Activated CD4-positive, CD25-positive, alpha-beta regulatory T cell treated with anti-CD3 and anti-CD28 coated beads, Interleukin-2, amount 50 U/mL, for 24 hours (primary cell): ENCODE measurements around the gene GFRA1.
"Not testable (repeated sequence)": the region's sequence is repeated elsewhere in the genome, so short reads cannot be mapped to it uniquely, and the experiment has no call there.

Experiments
- ATAC-seq, 2 donors: fragments of 150-1000 bp; cut with Tn5 transposase; one replicate each; pipeline ENCODE4 v1.10.0; 2021; ENCODE audit warnings: mild to moderate bottlenecking in 1 of 2, moderate library complexity in 1 of 2

GFRA1 gene

GRCh38 chr10:116195039-116195438 is 78.0 kb downstream of the GFRA1 start:
- ATAC-seq, result no peak

DNA sequence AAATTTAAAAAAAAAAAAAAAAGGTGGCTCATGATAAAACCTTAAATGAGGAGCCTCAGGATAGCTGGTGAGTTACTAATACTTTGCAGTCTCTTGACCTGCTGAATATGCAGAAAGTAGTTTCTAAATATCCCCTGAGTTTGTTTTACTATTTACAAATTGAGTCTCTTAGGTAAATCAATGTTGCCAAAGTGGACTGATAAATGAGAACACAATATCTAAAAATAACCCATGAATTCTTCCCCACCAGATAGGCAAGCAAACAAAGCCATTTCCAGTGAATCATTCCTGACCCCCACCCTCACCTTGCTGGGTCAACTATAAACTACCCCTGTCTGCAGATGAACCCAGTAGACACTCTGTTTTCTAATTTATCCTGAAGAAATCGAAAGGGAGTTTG is 78.9 kb downstream of the GFRA1 start:
- no peak for ATAC-seq

DNA sequence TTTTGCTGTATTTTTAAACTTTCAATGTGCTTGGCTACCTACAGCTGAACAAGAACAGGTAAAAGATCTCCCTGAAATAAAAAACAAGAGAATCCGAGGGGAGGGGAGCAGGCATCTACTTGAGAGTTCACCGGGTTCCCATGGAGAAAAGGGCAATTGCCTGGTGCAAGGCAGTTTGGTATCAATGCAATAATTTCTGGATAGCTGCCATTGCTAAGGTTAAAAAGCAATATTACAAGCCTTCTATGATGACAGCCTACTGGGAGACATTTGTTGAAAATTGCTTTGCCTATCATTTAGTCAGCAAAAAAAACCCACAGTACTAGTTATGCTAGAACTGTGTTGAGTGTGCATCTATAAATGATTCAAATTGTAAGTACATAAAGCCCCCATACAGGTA is 82.1 kb downstream of the GFRA1 start:
- no peak for ATAC-seq

DNA sequence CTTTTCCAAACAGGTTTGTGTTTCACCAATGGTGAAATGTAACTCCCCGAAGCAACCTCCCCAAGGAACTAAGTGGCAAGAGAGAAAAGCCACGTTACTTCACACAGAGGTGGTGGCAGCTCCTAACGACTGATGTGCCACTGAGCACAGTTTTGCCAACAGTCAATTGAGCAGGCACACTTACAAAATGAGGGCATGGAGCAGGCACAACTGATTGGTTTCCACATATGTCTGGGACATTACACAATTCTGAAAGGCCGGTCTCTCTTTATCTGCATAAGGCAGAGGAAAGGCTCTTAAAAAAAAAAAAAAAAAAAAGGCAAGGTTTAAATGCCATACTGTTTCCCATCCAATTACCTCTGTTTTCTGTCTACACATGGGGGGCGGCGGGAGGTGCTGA is 86.7 kb downstream of the GFRA1 start:
- ATAC-seq, result no peak

DNA sequence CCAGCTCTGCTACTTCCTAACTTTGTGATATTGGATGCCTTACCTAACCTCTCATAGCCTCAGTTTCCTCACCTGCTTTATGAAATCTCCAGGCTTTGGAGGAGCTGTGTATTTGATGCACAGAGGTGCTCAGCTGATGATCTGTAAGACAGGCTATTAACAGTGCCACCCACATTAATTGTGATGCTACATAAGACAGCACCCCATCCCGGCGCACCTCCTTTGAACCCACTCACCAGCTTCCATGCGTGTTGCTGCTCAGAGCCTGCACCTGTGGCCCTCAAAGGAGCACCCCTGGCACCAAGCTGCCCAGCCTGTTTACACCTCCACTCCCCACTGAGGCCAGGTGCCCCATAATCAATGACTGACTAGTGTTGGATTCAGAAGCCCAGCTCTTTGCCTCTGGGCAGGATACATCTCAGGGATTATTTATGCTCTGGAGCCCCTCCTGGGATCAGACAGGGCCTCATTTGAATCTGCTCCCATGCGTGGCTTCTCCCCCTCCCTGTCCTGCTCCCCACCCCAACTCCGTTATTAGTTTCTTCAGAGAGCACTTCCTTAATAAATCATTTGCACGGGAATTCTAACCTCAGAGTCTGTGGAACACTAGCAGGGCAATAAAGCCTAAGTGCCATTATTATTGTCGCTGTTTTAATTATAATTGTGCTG is 87.7 kb downstream of the GFRA1 start:
- no peak for ATAC-seq

GRCh38 chr10:116184512-116184794 is 88.6 kb downstream of the GFRA1 start:
- no peak for ATAC-seq

- no peak for ATAC-seq
These were observed 89.1 kb downstream of the GFRA1 start for GRCh38 chr10:116183733-116184511.

DNA sequence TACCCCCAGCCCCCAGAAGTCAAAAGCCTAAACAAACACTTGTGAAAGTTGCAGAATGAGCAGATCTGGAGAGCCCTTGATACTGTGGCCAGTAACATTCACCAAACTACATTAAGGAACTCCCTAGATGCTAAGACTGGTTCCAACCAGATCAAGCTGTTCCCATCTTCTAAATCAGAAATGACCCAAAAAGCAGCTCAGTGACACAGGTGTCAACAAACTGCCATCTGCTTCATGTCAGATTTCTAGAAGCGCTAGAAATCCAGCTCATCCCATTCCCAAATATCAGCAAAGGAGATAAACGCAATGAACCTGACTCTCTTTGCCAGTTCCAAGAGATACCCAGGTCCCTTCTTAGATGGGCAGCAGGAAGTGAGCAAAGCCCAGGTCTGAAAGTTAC is 90.6 kb downstream of the GFRA1 start:
- ATAC-seq, result no peak

GRCh38 chr10:116178086-116178605 is 94.9 kb downstream of the GFRA1 start:
- no peak for ATAC-seq

- no peak for ATAC-seq
These were observed 97.8 kb downstream of the GFRA1 start for GRCh38 chr10:116175231-116175630.

DNA sequence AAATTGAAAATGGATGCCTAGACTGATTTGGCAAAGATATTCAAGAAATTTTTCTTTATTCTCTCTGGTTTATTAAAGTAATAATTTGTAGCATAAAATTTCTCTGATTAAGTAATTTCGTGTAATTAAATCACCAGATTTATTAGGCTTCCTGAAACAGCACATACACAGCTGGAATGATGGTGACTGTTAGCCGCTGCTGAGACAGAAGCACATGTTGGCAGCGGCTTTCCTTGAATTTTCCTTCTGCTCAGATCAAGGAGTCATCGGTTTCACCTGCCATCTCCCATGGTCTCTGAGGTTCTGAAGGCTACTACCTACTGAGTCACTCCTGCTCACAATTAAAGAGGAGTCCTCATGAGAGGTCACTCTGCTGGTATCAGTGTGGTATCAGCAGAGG is 101.5 kb downstream of the GFRA1 start:
- no peak for ATAC-seq

GRCh38 chr10:116170815-116171250 is 102.2 kb downstream of the GFRA1 start:
- no peak for ATAC-seq

- ATAC-seq, result no peak
These were observed 103.1 kb downstream of the GFRA1 start for GRCh38 chr10:116169782-116170445.

DNA sequence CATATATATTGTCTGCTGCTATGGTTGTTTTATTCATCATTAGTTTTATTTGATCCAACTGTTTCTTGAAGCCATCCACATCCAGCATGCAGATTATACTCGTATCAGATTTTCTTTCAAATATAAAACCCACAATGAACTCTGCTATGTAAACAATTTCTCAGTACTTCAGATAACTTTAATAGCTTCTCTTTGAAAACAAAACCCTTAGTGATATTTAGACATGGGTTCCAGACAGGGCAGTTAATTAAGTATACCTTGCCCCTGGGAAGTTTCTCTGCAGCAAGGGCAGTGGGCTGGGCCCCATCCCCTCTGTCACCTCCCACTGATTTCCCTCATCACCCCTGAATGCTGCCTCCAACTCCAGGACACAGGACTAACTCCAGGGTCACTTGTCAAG is 104.3 kb downstream of the GFRA1 start:
- no peak for ATAC-seq

- no peak for ATAC-seq
These were observed 104.7 kb downstream of the GFRA1 start for GRCh38 chr10:116168329-116168728.

DNA sequence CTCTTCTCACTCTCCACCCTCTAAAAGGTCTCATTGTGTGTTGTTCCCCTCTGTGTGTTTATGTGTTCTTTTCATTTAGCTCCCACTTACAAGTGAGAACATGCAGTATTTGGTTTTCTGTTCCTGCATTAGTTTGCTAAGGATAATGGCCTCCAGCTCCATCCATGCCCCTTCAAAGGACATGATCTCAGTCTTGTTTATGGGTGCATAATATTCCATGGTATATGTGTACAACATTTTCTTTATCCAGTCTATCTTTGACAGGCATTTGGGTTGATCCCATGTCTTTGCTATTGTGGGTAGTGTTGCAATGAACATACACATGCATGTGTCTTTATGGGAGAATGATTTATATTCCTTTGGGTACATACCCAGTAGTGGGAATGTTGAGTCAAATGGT is 107.1 kb downstream of the GFRA1 start:
- not testable (repeated sequence) for ATAC-seq

GRCh38 chr10:116164291-116164690 is 108.7 kb downstream of the GFRA1 start:
- no peak for ATAC-seq

GRCh38 chr10:116163333-116164131 is 109.5 kb downstream of the GFRA1 start:
- no peak for ATAC-seq

DNA sequence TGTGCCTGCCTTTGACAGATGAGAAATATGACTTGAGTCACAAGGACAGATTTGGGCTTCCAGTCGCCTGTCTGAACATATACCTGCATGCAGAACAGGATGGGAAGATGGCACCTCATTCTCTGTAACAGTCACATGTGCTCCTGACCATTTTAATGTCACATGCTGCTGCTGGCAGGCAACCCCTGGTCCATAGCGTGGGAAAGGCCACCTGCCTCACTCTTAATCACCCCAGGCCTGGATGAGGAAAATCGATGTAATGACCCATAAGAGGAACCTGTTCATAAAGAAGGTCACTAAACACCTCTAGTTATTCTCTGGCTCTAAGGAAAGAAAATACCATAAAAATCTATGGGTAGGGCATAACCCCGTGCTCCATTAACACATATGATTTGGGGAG is 110.2 kb downstream of the GFRA1 start:
- ATAC-seq, result no peak

DNA sequence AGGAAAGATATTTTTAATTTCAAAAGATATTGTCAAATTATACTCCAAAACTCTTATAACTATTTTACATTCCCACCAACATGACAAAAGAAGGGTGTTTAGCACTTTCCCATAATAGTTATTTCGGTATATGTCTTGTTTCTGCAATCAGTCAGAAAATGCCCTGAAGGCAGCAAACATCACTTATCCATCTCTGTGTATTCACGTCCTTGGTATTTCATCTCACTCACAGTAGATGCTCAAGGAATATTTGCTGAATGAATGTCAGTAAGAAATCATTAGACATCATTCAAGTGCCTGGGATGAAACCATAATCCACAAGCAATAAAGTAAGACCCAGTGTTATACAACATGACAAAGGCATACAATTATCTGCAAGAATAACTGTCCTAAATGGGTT is 112.7 kb downstream of the GFRA1 start:
- no peak for ATAC-seq

DNA sequence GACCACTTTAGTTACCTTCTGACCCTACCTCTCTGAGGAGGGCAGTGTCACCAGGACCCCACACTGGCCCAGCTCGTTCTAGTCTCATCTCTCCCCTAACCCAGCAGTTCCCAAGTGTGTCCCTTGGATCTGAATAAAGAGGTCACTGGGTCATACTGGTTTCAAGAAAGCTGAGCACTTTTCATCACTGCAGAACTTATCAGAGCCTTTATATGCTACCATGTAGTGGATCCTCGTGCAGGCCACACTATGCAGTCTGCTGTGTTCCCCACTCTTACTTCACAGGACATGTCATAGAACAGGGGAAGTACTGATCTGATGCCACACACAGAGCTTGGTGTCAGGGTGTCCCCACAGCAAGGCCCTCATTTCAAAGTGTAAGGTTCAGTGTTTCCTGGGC is 113.8 kb downstream of the GFRA1 start:
- ATAC-seq, result no peak

DNA sequence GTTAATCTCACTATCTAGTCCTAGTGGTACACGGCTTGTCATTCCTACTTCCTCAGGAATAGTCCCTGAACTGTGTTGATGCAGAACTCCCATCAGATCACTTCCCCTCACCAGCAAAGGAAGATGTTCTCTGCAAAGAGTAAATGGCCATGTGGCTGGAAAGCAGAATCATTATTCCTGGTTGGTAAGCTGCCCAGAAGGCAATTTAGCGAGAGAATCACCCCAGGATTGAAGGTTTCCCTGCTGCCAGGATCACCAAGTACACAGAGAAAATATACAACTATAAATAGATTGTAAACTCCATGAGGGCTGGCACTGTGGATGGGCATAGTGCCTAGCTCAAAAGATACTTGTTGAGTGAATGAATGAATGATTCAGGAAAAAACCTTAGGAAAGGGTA is 115.0 kb downstream of the GFRA1 start:
- ATAC-seq, result no peak

DNA sequence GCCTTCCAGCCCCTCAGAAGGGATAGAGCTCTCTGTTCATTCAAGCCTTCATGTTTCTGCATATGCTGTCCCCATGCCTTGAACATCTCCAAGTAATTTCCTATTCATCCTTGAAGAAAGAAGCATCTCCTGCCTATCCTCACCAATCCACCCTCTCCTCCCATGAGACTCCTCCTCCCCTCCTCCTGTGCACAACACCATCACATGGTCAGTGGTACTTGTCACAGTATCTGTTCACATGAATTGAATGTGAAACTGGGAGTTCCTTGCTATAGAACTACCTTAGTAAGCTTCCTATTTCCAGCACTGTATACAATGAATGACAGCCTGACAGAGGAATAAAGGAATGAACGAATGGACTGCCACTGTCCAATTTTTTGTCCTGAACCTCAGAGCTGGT is 115.5 kb downstream of the GFRA1 start:
- ATAC-seq, result no peak
